Brain microvascular endothelial cell (primary cell): ENCODE results near the gene CAMK1G.

Experiments
- DNase-seq: peaks from one replicate; pipeline ENCODE4 v3.0.0-alpha.2; 2020
- H3K27ac ChIP-seq: fragments of 250-450 bp; sonication (Bioruptor Pico); 2 replicates; pipeline ENCODE4 v1.5.1; 2020; ENCODE audit warnings: mild to moderate bottlenecking, moderate library complexity
- H3K27me3 ChIP-seq: fragments of 250-450 bp; sonication (Bioruptor Pico); replicated peaks from 2 replicates; pipeline ENCODE4 v1.5.1; 2020; ENCODE audit warnings: mild to moderate bottlenecking
- H3K36me3 ChIP-seq: fragments of 250-450 bp; sonication (Bioruptor Pico); replicated peaks from 2 replicates; pipeline ENCODE4 v1.5.1; 2020; ENCODE audit warnings: mild to moderate bottlenecking
- H3K4me3 ChIP-seq: 2 replicates; pipeline ENCODE4 v1.5.1; 2011; ENCODE audit warnings: low read depth, mild to moderate bottlenecking, control low read depth, low read length, moderate library complexity
- in situ Hi-C: cut with HindIII; loops from 2 replicates; pipeline ENCODE4 v1.10.0; 2017; ENCODE audit warnings: low sequenced_read_pairs, low pct_ligation_motif_present
- TF ChIP-seq, protein P1 (sequence below): IDR thresholded peaks from 2 replicates; pipeline ENCODE4 v1.5.1; 2011; ENCODE audit warnings: low read depth, mild to moderate bottlenecking, moderate library complexity, low read length, control low read depth, inconsistent platforms; ENCODE audit errors: missing control alignments

CAMK1G gene

DNA sequence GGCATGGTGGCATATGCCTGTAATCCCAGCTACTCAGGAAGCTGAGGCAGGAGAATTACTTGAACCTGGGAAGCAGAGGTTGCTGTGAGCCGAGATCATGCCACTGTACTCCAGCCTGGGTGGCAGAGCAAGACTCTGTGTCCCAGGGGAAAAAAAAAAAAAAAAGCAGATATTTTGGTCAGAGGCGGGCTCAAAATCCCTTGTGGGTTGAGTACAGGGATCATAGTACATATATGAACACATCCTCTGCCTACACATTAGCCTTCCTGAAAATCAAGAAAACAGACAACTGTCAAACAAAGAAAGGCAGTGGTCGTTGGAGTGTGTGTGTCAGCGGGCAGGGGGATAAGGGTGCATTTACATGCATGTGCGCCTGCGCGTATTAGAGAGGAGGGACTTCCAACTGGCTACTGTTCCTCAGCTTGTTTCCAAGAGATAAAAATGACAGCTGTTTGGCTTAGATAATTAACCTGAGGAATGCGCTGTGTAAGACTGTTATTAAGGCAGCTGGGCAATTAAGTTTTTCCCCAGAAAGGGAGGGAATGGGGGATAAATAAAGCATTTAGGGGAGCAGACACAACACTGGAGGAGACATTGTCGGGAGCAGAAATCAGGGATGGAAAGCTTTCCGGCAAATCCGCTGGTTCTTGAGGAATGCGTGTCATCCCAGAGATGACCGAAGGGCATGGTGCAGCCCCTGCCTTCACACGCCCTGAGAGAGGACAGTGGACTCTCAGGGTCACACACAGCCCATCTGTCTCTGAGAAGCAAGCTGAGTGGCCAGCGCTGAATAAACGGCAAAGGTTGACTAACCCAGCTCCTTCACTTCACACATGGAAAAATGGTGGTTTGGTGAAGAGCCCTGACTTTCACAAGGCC, 62.3 kb downstream of the CAMK1G start:
- TF ChIP-seq, protein P1, sequence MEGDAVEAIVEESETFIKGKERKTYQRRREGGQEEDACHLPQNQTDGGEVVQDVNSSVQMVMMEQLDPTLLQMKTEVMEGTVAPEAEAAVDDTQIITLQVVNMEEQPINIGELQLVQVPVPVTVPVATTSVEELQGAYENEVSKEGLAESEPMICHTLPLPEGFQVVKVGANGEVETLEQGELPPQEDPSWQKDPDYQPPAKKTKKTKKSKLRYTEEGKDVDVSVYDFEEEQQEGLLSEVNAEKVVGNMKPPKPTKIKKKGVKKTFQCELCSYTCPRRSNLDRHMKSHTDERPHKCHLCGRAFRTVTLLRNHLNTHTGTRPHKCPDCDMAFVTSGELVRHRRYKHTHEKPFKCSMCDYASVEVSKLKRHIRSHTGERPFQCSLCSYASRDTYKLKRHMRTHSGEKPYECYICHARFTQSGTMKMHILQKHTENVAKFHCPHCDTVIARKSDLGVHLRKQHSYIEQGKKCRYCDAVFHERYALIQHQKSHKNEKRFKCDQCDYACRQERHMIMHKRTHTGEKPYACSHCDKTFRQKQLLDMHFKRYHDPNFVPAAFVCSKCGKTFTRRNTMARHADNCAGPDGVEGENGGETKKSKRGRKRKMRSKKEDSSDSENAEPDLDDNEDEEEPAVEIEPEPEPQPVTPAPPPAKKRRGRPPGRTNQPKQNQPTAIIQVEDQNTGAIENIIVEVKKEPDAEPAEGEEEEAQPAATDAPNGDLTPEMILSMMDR = no peak
- Histone ChIP-seq H3K4me3 (no peak overlapping the region), H3K27me3 (no peaks in the 10 kb centered on the region), H3K27ac (no peak overlapping the region), H3K36me3 (no peaks in the 10 kb centered on the region)
- in situ Hi-C loops = no loop called here
- DNase-seq = no peak

DNA sequence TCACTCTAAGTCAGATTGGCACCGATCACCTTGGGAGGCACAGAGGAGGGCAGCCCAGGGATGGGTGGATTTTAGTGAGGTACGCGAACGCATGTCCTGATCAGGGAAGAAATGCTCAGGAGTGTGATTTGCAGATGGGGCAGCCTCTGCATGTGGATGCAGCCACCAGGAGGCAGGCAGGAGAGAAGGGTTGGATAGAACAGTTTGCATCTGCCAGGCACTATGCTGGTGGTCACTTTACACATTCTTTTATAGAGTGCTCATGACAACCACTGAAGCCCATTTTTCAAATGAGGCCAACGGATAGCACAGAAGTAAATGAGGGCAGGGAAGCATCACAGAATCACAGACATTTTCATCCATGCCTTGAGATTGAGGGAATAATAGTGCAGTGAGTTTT, 63.0 kb downstream of the CAMK1G start:
- in situ Hi-C loops = no loop called here
- TF ChIP-seq, protein P1 = peak; percentile 80
- H3K27me3 ChIP-seq = no peaks in the 10 kb centered on the region
- no peak overlapping the region for H3K27ac ChIP-seq
- H3K4me3 ChIP-seq = no peak overlapping the region
- H3K36me3 ChIP-seq = no peaks in the 10 kb centered on the region
- DNase-seq = no peak

DNA sequence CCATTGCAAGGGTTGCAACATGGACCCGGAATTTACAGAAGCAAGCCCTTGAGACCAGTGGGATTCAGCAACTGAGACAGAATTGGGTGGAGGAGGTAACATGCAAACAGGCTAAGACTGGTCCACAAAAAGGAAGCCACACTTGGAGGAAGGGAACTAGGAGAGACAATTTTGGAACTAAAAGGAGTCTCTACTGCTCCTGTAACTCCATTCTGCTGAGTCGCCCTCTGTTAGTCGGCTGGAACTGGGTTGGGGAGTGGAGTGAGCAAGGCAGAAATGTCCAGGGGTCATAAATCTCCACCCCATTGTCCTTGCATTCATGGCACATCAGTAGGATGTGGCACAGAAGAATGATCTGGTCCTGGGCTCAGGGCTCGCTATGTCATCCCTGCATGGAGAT, 63.6 kb downstream of the CAMK1G start:
- H3K27me3 ChIP-seq = no peaks in the 10 kb centered on the region
- in situ Hi-C loops = no loop called here
- H3K36me3 ChIP-seq = no peaks in the 10 kb centered on the region
- TF ChIP-seq, protein P1 = no peak
- DNase-seq = no peak
- H3K4me3 ChIP-seq = no peak overlapping the region
- no peak overlapping the region for H3K27ac ChIP-seq

DNA sequence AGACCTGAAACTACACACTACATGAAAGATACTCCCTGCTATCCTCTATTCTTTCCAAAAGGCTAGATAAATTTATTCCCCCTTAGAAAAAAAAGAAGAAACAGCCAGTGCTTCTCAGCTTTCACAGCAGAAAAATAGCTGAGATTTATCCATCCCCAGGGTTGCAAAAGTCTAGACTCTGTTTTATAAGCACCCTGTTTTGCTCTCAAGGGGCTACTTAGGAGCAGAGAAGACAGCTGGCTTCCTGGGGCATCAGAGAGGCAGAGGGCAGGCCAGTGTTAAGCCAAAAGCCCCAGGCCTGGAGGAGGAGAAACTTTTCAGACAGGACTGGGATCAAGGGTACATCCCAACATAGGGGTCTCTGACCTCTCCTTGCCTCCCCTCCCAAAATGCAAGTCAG, 64.8 kb downstream of the CAMK1G start:
- no peaks in the 10 kb centered on the region for H3K36me3 ChIP-seq
- DNase-seq = no peak
- H3K27ac ChIP-seq = no peak overlapping the region
- in situ Hi-C loops = no loop called here
- H3K4me3 ChIP-seq = no peak overlapping the region
- TF ChIP-seq, protein P1 = no peak
- no peaks in the 10 kb centered on the region for H3K27me3 ChIP-seq

DNA sequence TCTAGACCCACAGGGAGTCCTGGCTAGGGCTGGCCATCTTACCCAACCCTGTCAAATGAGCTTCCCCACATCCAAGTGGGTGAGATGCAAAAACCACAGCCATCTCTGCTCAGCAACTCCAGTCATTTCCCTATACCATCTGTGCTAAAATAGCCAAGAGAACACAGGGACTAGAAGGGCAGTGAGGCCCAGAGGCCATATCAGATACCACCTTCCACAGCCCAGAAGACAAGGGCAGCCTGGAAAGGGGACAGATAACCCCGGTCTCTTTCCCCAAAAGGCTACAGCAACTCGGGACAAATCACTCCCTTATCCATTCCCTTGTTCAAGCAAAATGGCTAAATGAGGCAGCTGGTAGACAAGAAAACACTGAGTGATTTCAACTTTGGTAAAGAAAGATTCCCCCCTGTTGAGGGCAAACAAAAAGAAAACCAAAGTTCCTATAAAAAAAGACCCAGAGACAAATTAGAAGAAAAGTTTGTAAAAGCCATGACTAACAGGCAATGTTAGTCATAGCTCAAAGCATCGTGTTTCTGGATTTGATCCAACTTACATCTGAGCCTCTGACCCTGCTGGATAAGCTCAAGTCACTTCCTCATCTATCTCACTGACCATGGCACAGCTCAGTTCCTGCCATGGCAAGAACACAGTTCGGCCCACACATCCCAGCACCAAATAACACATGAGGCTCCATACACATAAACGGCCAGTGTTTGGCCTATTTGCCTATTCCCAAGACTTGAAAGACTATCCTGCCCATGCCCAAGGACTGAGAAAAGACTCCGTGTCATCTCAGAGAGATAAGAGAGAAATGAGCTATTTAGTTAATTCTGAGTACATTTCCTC, 65.6 kb downstream of the CAMK1G start:
- no peak overlapping the region for H3K4me3 ChIP-seq
- H3K27ac ChIP-seq = peak overlapping the region; percentile 17
- peak; percentile 87 for DNase-seq
- in situ Hi-C loops = no loop called here
- H3K27me3 ChIP-seq = no peaks in the 10 kb centered on the region
- no peaks in the 10 kb centered on the region for H3K36me3 ChIP-seq
- TF ChIP-seq, protein P1 = no peak
